ENCODE results near the gene PRR23E.

DNA sequence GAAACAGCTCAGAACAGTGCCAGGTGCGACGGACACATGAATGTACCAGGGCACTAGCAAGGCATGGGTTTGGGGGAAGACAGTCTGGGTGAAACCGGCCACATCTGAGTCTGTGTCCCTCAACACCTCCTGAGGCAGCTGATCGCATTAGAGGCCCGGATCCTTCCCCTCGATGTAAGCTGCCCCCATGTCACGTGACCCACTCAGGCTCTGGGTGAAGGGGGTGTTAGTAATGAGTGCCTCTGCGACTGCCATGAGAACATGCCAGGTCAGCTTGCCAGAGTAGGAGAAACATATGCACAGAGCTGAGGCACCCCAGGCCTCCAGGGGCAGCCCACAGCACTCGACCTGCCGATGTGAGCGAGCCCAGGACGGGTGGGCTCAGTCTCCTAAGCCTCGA is 29.7 kb downstream of the PRR23E start:
- no peak for TF ChIP-seq GATA2 (IDR thresholded peaks at IDR 0.05; ENCODE audit: low read depth, low read length)
- TF ChIP-seq GATA3 (IDR thresholded peaks at IDR 0.05; ENCODE audit: low read depth, low read length), result no peak

Data from SH-SY5Y (cell line).